GM23248 (cell line): ENCODE data around the gene POLA1. TPM values are rescaled to one million over a fixed set of nuclear protein-coding genes. Genes with fewer than 3 reads are reported as not detected.

Experiments
- DNase-seq: peaks from one replicate; pipeline ENCODE4 v3.0.0-alpha.2; 2015
- H2AFZ ChIP-seq: fragments of 200-600 bp; sonication (generic); 2 replicates; pipeline ENCODE4 v1.6.1; 2016; ENCODE audit warnings: antibody characterized with exemption
- H3F3A ChIP-seq: fragments of 200-600 bp; sonication (generic); 2 replicates; pipeline ENCODE4 v1.6.1; 2016; ENCODE audit warnings: mild to moderate bottlenecking, antibody characterized with exemption, mixed run types; ENCODE audit not compliant: insufficient read depth
- H3K27ac ChIP-seq: fragments of 200-600 bp; sonication (generic); 2 replicates; pipeline ENCODE4 v1.5.1; 2016; ENCODE audit warnings: mild to moderate bottlenecking
- H3K27me3 ChIP-seq: fragments of 200-600 bp; sonication (generic); replicated peaks from 2 replicates; pipeline ENCODE4 v1.6.1; 2016; ENCODE audit warnings: mild to moderate bottlenecking; ENCODE audit not compliant: insufficient read depth
- H3K36me3 ChIP-seq: fragments of 200-600 bp; sonication (generic); 2 replicates; pipeline ENCODE4 v1.6.1; 2016; ENCODE audit warnings: low read depth, mild to moderate bottlenecking
- H3K4me1 ChIP-seq: fragments of 200-600 bp; sonication (generic); 2 replicates; pipeline ENCODE4 v1.6.1; 2016; ENCODE audit warnings: mild to moderate bottlenecking; ENCODE audit not compliant: insufficient read depth
- H3K4me2 ChIP-seq: fragments of 200-600 bp; sonication (generic); one replicate; pipeline ENCODE4 v1.6.1; 2016; ENCODE audit warnings: mild to moderate bottlenecking; ENCODE audit not compliant: unreplicated experiment
- H3K4me3 ChIP-seq: fragments of 200-600 bp; sonication (generic); 2 replicates; pipeline ENCODE4 v1.5.1; 2016; ENCODE audit warnings: mild to moderate bottlenecking
- H3K79me2 ChIP-seq: fragments of 200-600 bp; sonication (generic); 2 replicates; pipeline ENCODE4 v1.6.1; 2016; ENCODE audit warnings: mild to moderate bottlenecking; ENCODE audit not compliant: insufficient read depth
- H3K9ac ChIP-seq: fragments of 200-600 bp; sonication (generic); 2 replicates; pipeline ENCODE4 v1.6.1; 2016; ENCODE audit warnings: mild to moderate bottlenecking
- H3K9me2 ChIP-seq: fragments of 200-600 bp; sonication (generic); 2 replicates; pipeline ENCODE4 v1.6.1; 2016; ENCODE audit warnings: mixed run types, mild to moderate bottlenecking, moderate library complexity; ENCODE audit not compliant: insufficient read depth
- H3K9me3 ChIP-seq: fragments of 200-600 bp; sonication (generic); one replicate; pipeline ENCODE4 v1.6.1; 2017; ENCODE audit warnings: low read depth
- H4K20me1 ChIP-seq: fragments of 200-600 bp; sonication (generic); 2 replicates; pipeline ENCODE4 v1.6.0; 2016; ENCODE audit not compliant: insufficient read depth
- EZH2 ChIP-seq: fragments of 200-600 bp; sonication (generic); IDR thresholded peaks from 2 replicates; pipeline ENCODE4 v1.6.1; 2018; ENCODE audit warnings: antibody characterized with exemption, mild to moderate bottlenecking; ENCODE audit not compliant: insufficient read depth, poor library complexity, severe bottlenecking
- EZH2phosphoT487 ChIP-seq: fragments of 200-600 bp; sonication (generic); IDR thresholded peaks from 2 replicates; pipeline ENCODE4 v1.6.1; 2018; ENCODE audit warnings: antibody characterized with exemption, moderate library complexity, mild to moderate bottlenecking, low read depth; ENCODE audit not compliant: insufficient read depth
- WGBS, 2 experiments: methylation state at CpG; one replicate each; pipeline ENCODE4 v1.1.6; 2015 to 2017; ENCODE audit warnings: low lambda C conversion rate in 2 of 2, low coverage in 1 of 2; ENCODE audit errors: missing lambda C conversion rate in 2 of 2; 5-methylcytosine and 5-hydroxymethylcytosine counted together
- in situ Hi-C: fragments of 300-500 bp; cut with MboI; formaldehyde crosslinking; loops from 2 replicates; pipeline ENCODE4 v1.15.0; 2020
- polyA plus RNA-seq: library from polyadenylated mRNA; unstranded; fragments of >200 nt; fragmentation: Nextera tagmentation; extraction: Ambion mirVana; gene quantifications from 2 replicates; pipeline ENCODE4 v1.2.1, GENCODE V29; 2016
- total RNA-seq: library from RNA; depleted of rRNA; stranded (reverse); fragments of >200 nt; shearing (Covaris generic); gene quantifications from 2 replicates; pipeline ENCODE4 v1.2.3, GENCODE V29; 2014

POLA1 gene
- total and polyA plus RNA-seq, 2 experiments from 2014 or later = 4.1 to 6.7 TPM

- Histone ChIP-seq H3K9me3 (no peaks in the 10 kb centered on the region), H3K4me1 (no peaks in the 10 kb centered on the region), H3K4me2 (no peak overlapping the region), H2AFZ (no peak overlapping the region), H3K27me3 (no peaks in the 10 kb centered on the region), H3K36me3 (no peaks in the 10 kb centered on the region), H3K79me2 (no peaks in the 10 kb centered on the region), H3K4me3 (no peak overlapping the region), H4K20me1 (no peaks in the 10 kb centered on the region), H3K9me2 (no peaks in the 10 kb centered on the region), H3K9ac (no peak overlapping the region), H3F3A (no peaks in the 10 kb centered on the region), H3K27ac (no peak overlapping the region)
- in situ Hi-C loops = no loop called here
- DNase-seq = no peak
- 95 to 100% methylated on average over 5 of the region's 5 CpGs for WGBS, 2 experiments
- no peak for TF ChIP-seq EZH2phosphoT487
- TF ChIP-seq EZH2 = no peak
Measured at GRCh38 chrX:24768556-24768955, 74.8 kb downstream of the POLA1 start.

GRCh38 chrX:24774650-24775049 is 80.9 kb downstream of the POLA1 start:
- Histone ChIP-seq H3K4me1 (no peaks in the 10 kb centered on the region), H3K9me2 (no peaks in the 10 kb centered on the region), H2AFZ (no peak overlapping the region), H3F3A (no peaks in the 10 kb centered on the region), H3K9me3 (no peaks in the 10 kb centered on the region), H3K79me2 (no peaks in the 10 kb centered on the region), H4K20me1 (no peaks in the 10 kb centered on the region), H3K4me3 (no peak overlapping the region), H3K27me3 (no peaks in the 10 kb centered on the region), H3K4me2 (no peak overlapping the region), H3K36me3 (no peaks in the 10 kb centered on the region), H3K27ac (no peak overlapping the region), H3K9ac (no peak overlapping the region)
- peak; percentile 4 for DNase-seq
- 62 to 72% methylated on average over 2 of the region's 2 CpGs for WGBS, 2 experiments
- in situ Hi-C loops = no loop called here
- TF ChIP-seq EZH2 = no peak
- TF ChIP-seq EZH2phosphoT487 = no peak

GRCh38 chrX:24775891-24776290 is 82.2 kb downstream of the POLA1 start:
- in situ Hi-C loops = no loop called here
- DNase-seq = no peak

GRCh38 chrX:24777660-24778059 is 83.9 kb downstream of the POLA1 start:
- no peak for TF ChIP-seq EZH2phosphoT487
- TF ChIP-seq EZH2 = no peak
- in situ Hi-C loops = no loop called here
- Histone ChIP-seq H3K4me2 (no peak overlapping the region), H3K27me3 (no peaks in the 10 kb centered on the region), H3K4me1 (no peaks in the 10 kb centered on the region), H3K36me3 (no peaks in the 10 kb centered on the region), H3K9me3 (no peaks in the 10 kb centered on the region), H4K20me1 (no peaks in the 10 kb centered on the region), H3K79me2 (no peaks in the 10 kb centered on the region), H3K27ac (no peak overlapping the region), H3K9me2 (no peaks in the 10 kb centered on the region), H3K4me3 (no peak overlapping the region), H3K9ac (no peak overlapping the region), H3F3A (no peaks in the 10 kb centered on the region), H2AFZ (no peak overlapping the region)
- WGBS, 2 experiments = 100% methylated on average over 1 of the region's 1 CpG
- no peak for DNase-seq

More at GRCh38 chrX:24775891-24776290, 82.2 kb downstream of the POLA1 start:
- H3K27ac ChIP-seq = no peak overlapping the region
- TF ChIP-seq EZH2 (no peak), EZH2phosphoT487 (no peak)
- no peak overlapping the region for H3K4me2 ChIP-seq
- WGBS, 2 experiments = 50 to 57% methylated on average over 2 of the region's 2 CpGs
- no peaks in the 10 kb centered on the region for H3F3A ChIP-seq
- no peaks in the 10 kb centered on the region for H3K36me3 ChIP-seq
- no peaks in the 10 kb centered on the region for H4K20me1 ChIP-seq
- H3K9ac ChIP-seq = no peak overlapping the region
- H3K4me3 ChIP-seq = no peak overlapping the region
- no peaks in the 10 kb centered on the region for H3K9me2 ChIP-seq
- no peaks in the 10 kb centered on the region for H3K79me2 ChIP-seq
- H3K4me1 ChIP-seq = no peaks in the 10 kb centered on the region
- H3K27me3 ChIP-seq = no peaks in the 10 kb centered on the region
- H3K9me3 ChIP-seq = no peaks in the 10 kb centered on the region
- H2AFZ ChIP-seq = no peak overlapping the region

GRCh38 chrX:24782011-24782410 is 88.3 kb downstream of the POLA1 start:
- no peak overlapping the region for H3K27ac ChIP-seq
- WGBS, 2 experiments = 93 to 100% methylated on average over 1 of the region's 1 CpG
- no peak overlapping the region for H3K4me2 ChIP-seq
- H3K9ac ChIP-seq = no peak overlapping the region
- TF ChIP-seq EZH2phosphoT487 (no peak), EZH2 (no peak)
- no peaks in the 10 kb centered on the region for H3K36me3 ChIP-seq
- DNase-seq = no peak
- no peaks in the 10 kb centered on the region for H3K79me2 ChIP-seq
- in situ Hi-C loops = no loop called here
- no peaks in the 10 kb centered on the region for H3K4me1 ChIP-seq
- no peaks in the 10 kb centered on the region for H3K9me2 ChIP-seq
- no peaks in the 10 kb centered on the region for H4K20me1 ChIP-seq
- no peaks in the 10 kb centered on the region for H3F3A ChIP-seq
- H2AFZ ChIP-seq = no peak overlapping the region
- H3K9me3 ChIP-seq = no peaks in the 10 kb centered on the region
- H3K27me3 ChIP-seq = no peaks in the 10 kb centered on the region
- no peak overlapping the region for H3K4me3 ChIP-seq
